ENCODE results near the gene BRCA2. TPM values are rescaled to one million over a fixed set of nuclear protein-coding genes. Genes with fewer than 3 reads are reported as not detected.
A peak's percentile ranks its signal among the peaks of the same experiment; 100 is the strongest.

Gene BRCA2
- total and polyA plus RNA-seq, 9 donors, result 0.36 to 3.3 (median 0.95) TPM

DNA sequence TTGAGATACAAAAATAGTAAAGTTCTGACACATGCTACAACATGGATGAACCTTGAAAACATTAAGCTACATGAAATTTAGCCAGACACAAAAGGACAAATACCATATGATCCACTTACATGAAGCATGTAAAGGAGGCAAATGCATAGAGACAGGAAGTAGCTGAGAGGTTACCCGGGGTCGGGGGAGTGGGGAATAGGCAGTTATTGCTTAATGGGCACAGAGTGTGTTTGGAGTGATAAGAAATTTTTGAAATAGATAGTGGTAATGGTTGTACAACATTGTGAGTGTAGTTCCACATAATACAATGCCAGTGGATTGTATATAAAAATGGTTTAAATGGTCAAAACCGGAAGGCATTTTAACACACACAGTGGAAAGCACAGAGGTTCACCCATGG, 108.3 kb downstream of the BRCA2 start:
- no peaks in the 10 kb centered on the region for H3K27me3 ChIP-seq
- WGBS, 3 donors, result 88 to 98% (median 94%) methylated on average over 3 of the region's 3 CpGs
- no peak for DNase-seq
- H3K4me3 ChIP-seq, result no peak overlapping the region
- TF ChIP-seq CTCF (IDR thresholded peaks at IDR 0.05) (no peak), EP300 (IDR thresholded peaks at IDR 0.05) (no peak), POLR2A (IDR thresholded peaks at IDR 0.05) (no peak)
- intact Hi-C loops (cut with DNase I), result loop anchor here in 2 of 4 donors (10.0 kb wide), 1 partner anchor 111 kb away; the partner anchor contains the start of gene N4BP2L2 (in 2 of the 2)
- no peaks in the 10 kb centered on the region for H3K9me3 ChIP-seq
- H3K36me3 ChIP-seq, result no peaks in the 10 kb centered on the region
- no peak overlapping the region for H3K27ac ChIP-seq
- peaks cover 13% of the 10 kb centered on the region for H3K4me1 ChIP-seq (ENCODE audit: insufficient read depth)

- WGBS, 3 donors, result 92 to 94% (median 93%) methylated on average over 7 of the region's 7 CpGs
- DNase-seq, result no peak
- Histone ChIP-seq H3K27me3 (no peaks in the 10 kb centered on the region), H3K36me3 (no peaks in the 10 kb centered on the region), H3K9me3 (no peaks in the 10 kb centered on the region), H3K4me1 (ENCODE audit: insufficient read depth) (peaks cover 16% of the 10 kb centered on the region), H3K27ac (no peak overlapping the region), H3K4me3 (no peak overlapping the region)
- TF ChIP-seq EP300 (IDR thresholded peaks at IDR 0.05) (no peak), CTCF (IDR thresholded peaks at IDR 0.05) (no peak), POLR2A (IDR thresholded peaks at IDR 0.05) (no peak)
- intact Hi-C loops (cut with DNase I), result loop anchor here in 2 of 4 donors (10.0 kb wide), 1 partner anchor 110 kb away; the partner anchor contains the start of gene N4BP2L2 (in 2 of the 2)
Measured at GRCh38 chr13:32425158-32425557, 109.8 kb downstream of the BRCA2 start.

DNA sequence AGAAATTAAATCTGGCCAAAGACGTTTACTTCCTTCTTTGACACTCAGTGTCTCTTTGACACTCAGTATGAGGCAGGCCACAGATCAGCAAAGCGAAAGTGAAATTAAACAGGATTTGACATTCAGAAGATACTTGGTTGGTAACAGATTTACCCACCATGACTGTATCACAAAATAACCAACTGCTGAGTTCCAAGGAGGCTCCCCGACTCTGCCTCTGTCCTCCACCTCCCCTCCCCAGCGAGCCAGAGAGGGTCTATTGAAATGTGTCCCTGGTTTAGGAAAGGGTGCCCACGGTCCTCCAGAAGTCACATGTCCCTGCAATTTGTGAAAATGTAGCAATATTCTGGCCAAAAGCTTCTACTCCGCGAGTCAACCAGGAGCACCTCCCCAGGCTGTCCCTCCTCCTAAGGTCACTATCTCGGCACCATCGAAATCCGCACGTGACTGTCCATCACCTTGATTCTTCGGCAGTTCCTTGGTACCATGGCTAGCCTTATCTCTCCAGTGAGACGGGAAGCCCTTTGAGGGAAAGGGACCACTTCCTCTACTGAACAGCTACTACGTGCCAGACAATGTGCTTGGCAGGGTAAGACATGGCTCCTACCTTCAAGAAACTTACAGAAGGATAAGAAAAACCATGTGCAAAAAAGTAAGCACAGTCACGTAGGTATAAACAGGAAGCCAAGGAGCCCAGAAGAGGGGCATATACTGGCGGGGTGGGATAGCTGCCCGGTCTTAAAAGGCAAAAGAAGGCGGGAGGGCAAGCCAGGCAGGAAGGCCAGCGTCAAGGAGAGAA, 111.1 kb downstream of the BRCA2 start:
- TF ChIP-seq POLR2A (IDR thresholded peaks at IDR 0.05), result no peak
- TF ChIP-seq EP300 (IDR thresholded peaks at IDR 0.05), result no peak
- TF ChIP-seq CTCF (IDR thresholded peaks at IDR 0.05), result no peak
- Histone ChIP-seq H3K27ac (peak overlapping the region; percentile 92 to 96), H3K27me3 (no peaks in the 10 kb centered on the region), H3K4me1 (ENCODE audit: insufficient read depth) (peaks cover 16% of the 10 kb centered on the region), H3K9me3 (no peaks in the 10 kb centered on the region), H3K4me3 (peak overlapping the region; percentile 80), H3K36me3 (no peaks in the 10 kb centered on the region)
- WGBS, 3 donors, result 50 to 56% (median 54%) methylated on average over 19 of the region's 19 CpGs
- DNase-seq, result no peak
- intact Hi-C loops (cut with DNase I), result loop anchor here in 2 of 4 donors (10.0 kb wide), 1 partner anchor 108 kb away; the partner anchor contains the start of gene N4BP2L2 (in 2 of the 2)

DNA sequence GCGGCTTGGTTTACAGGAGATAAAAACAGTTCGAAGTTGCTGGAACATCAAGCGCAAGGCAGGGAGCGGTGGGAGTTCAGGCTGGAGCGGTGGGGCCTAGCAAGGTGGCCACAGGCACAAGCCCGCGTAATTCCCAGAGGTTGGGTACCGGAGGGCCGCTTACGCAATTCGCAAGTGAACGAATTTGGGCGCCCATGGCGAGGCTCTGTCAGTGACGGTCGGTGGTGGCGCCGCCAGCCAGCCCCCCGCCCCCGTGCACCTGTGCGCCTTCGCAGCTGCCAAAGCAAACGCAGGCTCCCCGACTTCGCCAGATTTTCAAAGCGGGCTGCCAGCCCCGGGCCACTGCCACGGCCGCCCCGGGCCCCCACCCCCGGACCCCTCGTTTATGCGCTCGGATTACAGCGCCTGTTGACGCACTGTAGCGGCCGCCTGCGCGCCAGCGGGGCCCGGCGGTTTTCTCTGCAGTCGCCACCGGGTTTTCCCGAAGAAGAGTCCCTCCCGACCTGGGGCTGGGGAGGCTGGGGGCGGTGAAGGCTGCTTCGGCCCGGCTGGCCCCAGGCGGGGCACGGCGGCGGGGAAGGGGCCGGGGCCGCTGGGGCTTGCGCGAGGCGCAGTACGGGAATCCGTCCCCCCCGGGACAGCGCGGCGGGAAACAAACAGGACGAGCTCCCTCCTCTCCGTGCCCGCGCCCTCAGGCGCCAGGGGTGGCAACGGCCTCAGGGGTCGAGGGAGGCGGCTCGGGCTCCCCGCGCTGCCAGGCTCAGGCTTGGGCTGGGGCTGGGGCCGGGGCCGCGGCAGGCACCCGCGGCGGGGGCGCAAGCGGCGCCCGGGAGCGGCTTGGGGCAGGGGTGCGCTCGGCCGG, 111.9 kb downstream of the BRCA2 start:
- Histone ChIP-seq H3K27ac (peak overlapping the region; percentile 92 to 96), H3K27me3 (no peaks in the 10 kb centered on the region), H3K4me1 (ENCODE audit: insufficient read depth) (peaks cover 16% of the 10 kb centered on the region), H3K4me3 (peak overlapping the region; percentile 80), H3K9me3 (no peaks in the 10 kb centered on the region), H3K36me3 (no peaks in the 10 kb centered on the region)
- TF ChIP-seq POLR2A (IDR thresholded peaks at IDR 0.05) (peak; percentile 16), CTCF (IDR thresholded peaks at IDR 0.05) (no peak)
- WGBS, 3 donors, result 1 to 3% (median 1%) methylated on average over 42 to 90 of the region's 90 CpGs
- DNase-seq, result peak; percentile 69 to 78 (median 75)
- intact Hi-C loops (cut with DNase I), result loop anchor here in 2 of 4 donors (10.0 kb wide), 1 partner anchor 108 kb away; the partner anchor contains the start of gene N4BP2L2 (in 2 of the 2)

Measured in ovary (tissue), 9 donors.